IgD-negative memory B cell (primary cell): ENCODE measurements around the gene SAMD10. TPM values are rescaled to one million over a fixed set of nuclear protein-coding genes. Genes with fewer than 3 reads are reported as not detected.
"Not testable (repeated sequence)": the region's sequence is repeated elsewhere in the genome, so short reads cannot be mapped to it uniquely, and the experiment has no call there.

Experiments
- H3K27ac Mint-ChIP-seq, 3 donors: one replicate each; pipeline ENCODE4 v1.8.0; 2020 to 2022; ENCODE audit warnings: mild to moderate bottlenecking in 3 of 3, mixed read lengths in 3 of 3, moderate library complexity in 1 of 3
- H3K27me3 Mint-ChIP-seq: one replicate; pipeline ENCODE4 v1.8.0; 2021; ENCODE audit warnings: mixed read lengths
- H3K36me3 Mint-ChIP-seq: one replicate; pipeline ENCODE4 v1.8.0; 2020; ENCODE audit warnings: mild to moderate bottlenecking, mixed read lengths
- H3K4me1 Mint-ChIP-seq, 3 donors: one replicate each; pipeline ENCODE4 v1.8.0; 2020 to 2022; ENCODE audit warnings: mixed read lengths in 3 of 3, mild to moderate bottlenecking in 1 of 3
- H3K4me3 Mint-ChIP-seq, 4 donors: one replicate each; pipeline ENCODE4 v1.8.0; 2020 to 2022; ENCODE audit warnings: mild to moderate bottlenecking in 4 of 4, mixed read lengths in 4 of 4, moderate library complexity in 3 of 4
- H3K9me3 Mint-ChIP-seq, 3 donors: one replicate each; pipeline ENCODE4 v1.8.0; 2020 to 2021; ENCODE audit warnings: mixed read lengths in 3 of 3, mild to moderate bottlenecking in 1 of 3
- polyA plus RNA-seq: library from polyadenylated mRNA; unstranded; fragments of 300-500 nt; fragmentation: Illumina TruSeq; gene quantifications from one replicate; pipeline ENCODE4 v1.2.3, GENCODE V29; 2021

The SAMD10 gene
- polyA plus RNA-seq, 1 donor from 2014 or later = 9.5 TPM

GRCh38 chr20:63967330-63968135 is 11.9 kb downstream of the SAMD10 start:
- H3K9me3 Mint-ChIP-seq = peaks cover 0 to 2% (median 0%) of the 10 kb centered on the region in 3 donors
- peak overlapping the region in 1 of 3 donors; percentile 62 for H3K27ac Mint-ChIP-seq
- no peaks in the 10 kb centered on the region for H3K27me3 Mint-ChIP-seq
- peaks cover 0 to 6% (median 4%) of the 10 kb centered on the region in 3 donors for H3K4me1 Mint-ChIP-seq
- H3K36me3 Mint-ChIP-seq = no peaks in the 10 kb centered on the region
- H3K4me3 Mint-ChIP-seq = peak overlapping the region in 2 of 4 donors; percentile 43 to 81

- no peaks in the 10 kb centered on the region for H3K27me3 Mint-ChIP-seq
- H3K36me3 Mint-ChIP-seq = no peaks in the 10 kb centered on the region
- peaks cover 0 to 2% (median 0%) of the 10 kb centered on the region in 3 donors for H3K9me3 Mint-ChIP-seq
- peak overlapping the region in 1 of 4 donors; percentile 81 for H3K4me3 Mint-ChIP-seq
- peak overlapping the region in 1 of 3 donors; percentile 62 for H3K27ac Mint-ChIP-seq
- H3K4me1 Mint-ChIP-seq = peaks cover 0 to 6% (median 4%) of the 10 kb centered on the region in 3 donors
Measured at GRCh38 chr20:63966944-63967322, 12.5 kb downstream of the SAMD10 start.

GRCh38 chr20:63966172-63966943 is 13.1 kb downstream of the SAMD10 start:
- H3K9me3 Mint-ChIP-seq = peaks cover 0 to 3% (median 0%) of the 10 kb centered on the region in 3 donors
- H3K4me1 Mint-ChIP-seq = peaks cover 0 to 6% (median 4%) of the 10 kb centered on the region in 3 donors
- no peaks in the 10 kb centered on the region for H3K27me3 Mint-ChIP-seq
- H3K4me3 Mint-ChIP-seq = peak overlapping the region in 1 of 4 donors; percentile 81
- no peaks in the 10 kb centered on the region for H3K36me3 Mint-ChIP-seq
- H3K27ac Mint-ChIP-seq = no peak overlapping the region

GRCh38 chr20:63964412-63964811 is 15.0 kb downstream of the SAMD10 start:
- H3K27me3 Mint-ChIP-seq = no peaks in the 10 kb centered on the region
- H3K4me3 Mint-ChIP-seq = no peak overlapping the region
- peaks cover 0 to 3% (median 0%) of the 10 kb centered on the region in 3 donors for H3K9me3 Mint-ChIP-seq
- no peaks in the 10 kb centered on the region for H3K36me3 Mint-ChIP-seq
- peaks cover 0 to 6% (median 4%) of the 10 kb centered on the region in 3 donors for H3K4me1 Mint-ChIP-seq
- no peak overlapping the region for H3K27ac Mint-ChIP-seq

- no peak overlapping the region for H3K4me3 Mint-ChIP-seq
- H3K9me3 Mint-ChIP-seq = peaks cover 0 to 3% (median 0%) of the 10 kb centered on the region in 3 donors
- no peaks in the 10 kb centered on the region for H3K36me3 Mint-ChIP-seq
- no peak overlapping the region for H3K27ac Mint-ChIP-seq
- H3K27me3 Mint-ChIP-seq = no peaks in the 10 kb centered on the region
- H3K4me1 Mint-ChIP-seq = peaks cover 0 to 5% (median 1%) of the 10 kb centered on the region in 3 donors
Measured at GRCh38 chr20:63963784-63964301, 15.6 kb downstream of the SAMD10 start.

- peaks cover 0 to 1% (median 0%) of the 10 kb centered on the region in 3 donors for H3K4me1 Mint-ChIP-seq
- H3K27me3 Mint-ChIP-seq = no peaks in the 10 kb centered on the region
- no peak overlapping the region for H3K27ac Mint-ChIP-seq
- H3K4me3 Mint-ChIP-seq = no peak overlapping the region
- peaks cover 0 to 3% (median 0%) of the 10 kb centered on the region in 3 donors for H3K9me3 Mint-ChIP-seq
- no peaks in the 10 kb centered on the region for H3K36me3 Mint-ChIP-seq
Measured at GRCh38 chr20:63963348-63963741, 16.1 kb downstream of the SAMD10 start.

GRCh38 chr20:63962426-63963347 is 16.8 kb downstream of the SAMD10 start:
- Mint-ChIP-seq H3K9me3 (peaks cover 0 to 3% (median 0%) of the 10 kb centered on the region in 3 donors), H3K4me1 (no peaks in the 10 kb centered on the region), H3K4me3 (peak overlapping the region in 2 of 4 donors; percentile 5 to 50), H3K27ac (no peak overlapping the region), H3K36me3 (no peaks in the 10 kb centered on the region), H3K27me3 (no peaks in the 10 kb centered on the region)

GRCh38 chr20:63961664-63962425 is 17.6 kb downstream of the SAMD10 start:
- Mint-ChIP-seq H3K4me3 (peak overlapping the region in 1 of 4 donors; percentile 14), H3K27ac (peak overlapping the region in 1 of 3 donors; percentile 45), H3K36me3 (no peaks in the 10 kb centered on the region), H3K4me1 (peaks cover 0 to 2% (median 1%) of the 10 kb centered on the region in 3 donors), H3K9me3 (peaks cover 0 to 3% (median 0%) of the 10 kb centered on the region in 3 donors), H3K27me3 (no peaks in the 10 kb centered on the region)

- H3K36me3 Mint-ChIP-seq, H3K27me3 Mint-ChIP-seq, H3K9me3 Mint-ChIP-seq, H3K4me1 Mint-ChIP-seq: not testable (repeated sequence)
- Mint-ChIP-seq H3K4me3 (peak overlapping the region in 1 of 4 donors; percentile 14), H3K27ac (peak overlapping the region in 1 of 3 donors; percentile 45)
Measured at GRCh38 chr20:63960654-63961621, 18.5 kb downstream of the SAMD10 start.

- Mint-ChIP-seq H3K27me3 (no peaks in the 10 kb centered on the region), H3K36me3 (no peaks in the 10 kb centered on the region), H3K4me3 (peak overlapping the region in 3 of 4 donors; percentile 5 to 63 (median 45)), H3K4me1 (peaks cover 1 to 3% (median 2%) of the 10 kb centered on the region in 3 donors), H3K9me3 (peaks cover 0 to 1% (median 0%) of the 10 kb centered on the region in 3 donors), H3K27ac (no peak overlapping the region)
Measured at GRCh38 chr20:63959699-63960075, 19.8 kb downstream of the SAMD10 start.

- H3K27me3 Mint-ChIP-seq = no peaks in the 10 kb centered on the region
- H3K4me3 Mint-ChIP-seq = peak overlapping the region in 2 of 4 donors; percentile 51 to 96
- H3K27ac Mint-ChIP-seq = no peak overlapping the region
- H3K9me3 Mint-ChIP-seq = peaks cover 0 to 1% (median 0%) of the 10 kb centered on the region in 3 donors
- no peaks in the 10 kb centered on the region for H3K36me3 Mint-ChIP-seq
- peaks cover 6 to 9% (median 7%) of the 10 kb centered on the region in 3 donors for H3K4me1 Mint-ChIP-seq
Measured at GRCh38 chr20:63958964-63959698, 20.3 kb downstream of the SAMD10 start.

- Mint-ChIP-seq H3K27ac (peak overlapping the region in 1 of 3 donors; percentile 31), H3K9me3 (peaks cover 0 to 1% (median 0%) of the 10 kb centered on the region in 3 donors), H3K4me3 (peak overlapping the region in 2 of 4 donors; percentile 34 to 96)
Measured at GRCh38 chr20:63958471-63958870, 21.0 kb downstream of the SAMD10 start.

More at GRCh38 chr20:63958471-63958870, 21.0 kb downstream of the SAMD10 start:
- H3K36me3 Mint-ChIP-seq = no peaks in the 10 kb centered on the region
- H3K27me3 Mint-ChIP-seq = no peaks in the 10 kb centered on the region
- H3K4me1 Mint-ChIP-seq = peaks cover 8 to 15% (median 12%) of the 10 kb centered on the region in 3 donors
